HepG2 (cell line): ENCODE data around the gene C16orf54. TPM values are rescaled to one million over a fixed set of nuclear protein-coding genes. Genes with fewer than 3 reads are reported as not detected.

Source experiments
- AKAP8 ChIP-seq: sonication (generic); formaldehyde crosslinking; IDR thresholded peaks from 2 replicates; pipeline ENCODE4 v1.5.1; 2020; ENCODE audit warnings: mild to moderate bottlenecking, missing genetic modification reagents
- ARHGAP35 ChIP-seq: sonication (generic); formaldehyde crosslinking; IDR thresholded peaks from 2 replicates; pipeline ENCODE4 v1.9.0; 2022; ENCODE audit warnings: mild to moderate bottlenecking, inconsistent platforms, moderate library complexity, missing genetic modification reagents, borderline replicate concordance
- CBX1 ChIP-seq: IDR thresholded peaks from one replicate; pipeline ENCODE4 v1.6.1; 2016; ENCODE audit warnings: antibody characterized with exemption, low read depth
- CEBPG ChIP-seq: IDR thresholded peaks from 2 replicates; pipeline ENCODE4 v1.6.1; 2016
- ELF3 ChIP-seq: IDR thresholded peaks from 2 replicates; pipeline ENCODE4 v1.6.1; 2016; ENCODE audit warnings: missing genetic modification reagents, missing compliant biosample characterization
- FIP1L1 ChIP-seq: fragments of 200-400 bp; formaldehyde crosslinking; IDR thresholded peaks from 2 replicates; pipeline ENCODE4 v1.6.1; 2018; ENCODE audit warnings: low read depth, mild to moderate bottlenecking, low read length, moderate library complexity, borderline replicate concordance; ENCODE audit not compliant: insufficient read depth
- FOSL1 ChIP-seq: sonication (generic); formaldehyde crosslinking; IDR thresholded peaks from 2 replicates; pipeline ENCODE4 v1.9.0; 2021; ENCODE audit warnings: missing genetic modification reagents, borderline replicate concordance
- FOXC1 ChIP-seq: sonication (generic); formaldehyde crosslinking; IDR thresholded peaks from 2 replicates; pipeline ENCODE4 v1.8.0; 2022; ENCODE audit warnings: mild to moderate bottlenecking, missing genetic modification reagents, borderline replicate concordance
- HNF4A ChIP-seq: sonication (generic); formaldehyde crosslinking; IDR thresholded peaks from 2 replicates; pipeline ENCODE4 v1.4.0; 2020; ENCODE audit warnings: missing genetic modification reagents
- MEIS1 ChIP-seq: sonication (generic); formaldehyde crosslinking; IDR thresholded peaks from 2 replicates; pipeline ENCODE4 v1.9.0; 2021; ENCODE audit warnings: mild to moderate bottlenecking, missing genetic modification reagents, moderate library complexity, borderline replicate concordance
- NR2F2 ChIP-seq: IDR thresholded peaks from 2 replicates; pipeline ENCODE4 v1.6.1; 2012; ENCODE audit warnings: low read depth, inconsistent platforms, borderline replicate concordance
- PLRG1 ChIP-seq: fragments of 450-650 bp; conservative IDR thresholded peaks from 2 replicates; pipeline ENCODE4 v1.6.1; 2016
- RFXAP ChIP-seq: sonication (generic); formaldehyde crosslinking; IDR thresholded peaks from 2 replicates; pipeline ENCODE4 v1.4.0; 2020; ENCODE audit warnings: missing genetic modification reagents, borderline replicate concordance
- TAF1 ChIP-seq: sonication (generic); formaldehyde crosslinking; IDR thresholded peaks from 2 replicates; pipeline ENCODE4 v1.4.0; 2020; ENCODE audit warnings: missing genetic modification reagents
- U2AF1 ChIP-seq: fragments of 200-400 bp; formaldehyde crosslinking; optimal IDR thresholded peaks from 2 replicates; pipeline ENCODE3; 2017; ENCODE audit warnings: mild to moderate bottlenecking, low read depth, low read length
- YEATS2 ChIP-seq: sonication (generic); formaldehyde crosslinking; IDR thresholded peaks from 2 replicates; pipeline ENCODE4 v1.4.0; 2020; ENCODE audit warnings: missing genetic modification reagents, borderline replicate concordance
- ZNF12 ChIP-seq: sonication (generic); formaldehyde crosslinking; IDR thresholded peaks from 2 replicates; pipeline ENCODE4 v1.5.0; 2020; ENCODE audit warnings: missing genetic modification reagents
- ZNF383 ChIP-seq: sonication (generic); formaldehyde crosslinking; IDR thresholded peaks from 2 replicates; pipeline ENCODE4 v1.4.0; 2020; ENCODE audit warnings: missing genetic modification reagents, mild to moderate bottlenecking, borderline replicate concordance
- ZNF546 ChIP-seq: sonication (generic); formaldehyde crosslinking; conservative IDR thresholded peaks from 2 replicates; pipeline ENCODE4 v1.8.1; 2023; ENCODE audit warnings: mild to moderate bottlenecking, missing genetic modification reagents
- polyA plus RNA-seq, 8 experiments: library from polyadenylated mRNA; depleted of rRNA in 3 of 8; stranded (reverse) in 7 of 8; unstranded in 1 of 8; fragments of >200 nt; fragmentation: Illumina TruSeq in 4 of 8; extraction: Trizol in 4 of 8; gene quantifications; 2 replicates each; pipeline versions ENCODE4 v1.2.1 to v1.2.3, GENCODE V29; 2011 to 2016; ENCODE audit warnings: low read depth in 4 of 8, missing spikeins in 1 of 8, mixed read lengths in 1 of 8; ENCODE audit not compliant: insufficient read depth in 1 of 8
- total RNA-seq, 5 experiments: library from RNA; depleted of rRNA; stranded (reverse); fragments of >200 nt; fragmentation: Illumina TruSeq; extraction: Trizol; gene quantifications; 2 replicates each; pipeline ENCODE4 v1.2.3, GENCODE V29; 2016; ENCODE audit warnings: low read depth in 1 of 5
- TF ChIP-seq, protein P1 (sequence below): sonication (generic); formaldehyde crosslinking; IDR thresholded peaks from 2 replicates; pipeline ENCODE4 v1.4.0; 2020; ENCODE audit warnings: mild to moderate bottlenecking, missing genetic modification reagents, borderline replicate concordance
- TF ChIP-seq, protein P2 (sequence below): sonication (generic); formaldehyde crosslinking; IDR thresholded peaks from 2 replicates; pipeline ENCODE4 v1.5.1; 2020; ENCODE audit warnings: missing genetic modification reagents, mild to moderate bottlenecking, borderline replicate concordance

Gene C16orf54
- total and polyA plus RNA-seq, 2 of the 13 experiments (the other 11 are each of a cell fraction or from before 2014, with no cell fraction given), result not detected

DNA sequence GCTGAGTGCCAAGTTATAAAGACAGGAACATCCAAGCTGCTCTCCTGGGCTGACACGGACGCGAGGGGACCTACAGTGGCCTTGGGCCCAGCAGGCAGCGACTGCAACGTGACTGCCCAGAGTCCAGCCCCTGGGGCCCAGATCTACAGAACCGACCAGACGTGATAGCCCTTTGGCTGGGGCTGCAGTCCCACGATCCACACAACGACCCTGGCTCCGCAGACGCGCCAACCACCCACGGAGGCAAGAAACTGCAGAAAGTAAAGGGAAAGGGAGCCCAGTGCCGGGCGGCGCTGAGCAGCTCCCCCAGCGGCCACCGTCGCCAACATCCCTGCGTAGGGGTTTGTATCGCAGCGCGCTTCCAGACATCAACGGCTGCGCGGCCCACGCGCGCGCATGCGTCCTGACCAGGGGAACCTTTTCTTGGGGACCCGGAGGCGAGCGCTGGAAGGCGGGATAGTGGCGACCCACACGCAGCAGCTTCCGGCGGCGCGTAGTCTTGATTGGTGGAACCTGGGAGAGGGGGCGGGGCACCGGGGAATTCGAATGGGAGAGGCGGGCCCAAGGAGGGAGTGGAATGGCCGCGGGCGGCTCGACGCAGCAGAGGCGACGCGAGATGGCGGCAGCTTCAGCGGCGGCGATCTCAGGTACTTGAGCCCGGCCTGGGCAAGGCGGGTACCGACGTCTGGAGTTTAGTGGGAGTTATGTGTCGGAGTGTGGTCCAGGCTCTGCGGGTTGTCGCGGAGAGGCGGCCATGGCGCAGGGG is 44.6 kb upstream of the C16orf54 start, which contains the start of gene KIF22 (continued):
- TF ChIP-seq, protein P1, sequence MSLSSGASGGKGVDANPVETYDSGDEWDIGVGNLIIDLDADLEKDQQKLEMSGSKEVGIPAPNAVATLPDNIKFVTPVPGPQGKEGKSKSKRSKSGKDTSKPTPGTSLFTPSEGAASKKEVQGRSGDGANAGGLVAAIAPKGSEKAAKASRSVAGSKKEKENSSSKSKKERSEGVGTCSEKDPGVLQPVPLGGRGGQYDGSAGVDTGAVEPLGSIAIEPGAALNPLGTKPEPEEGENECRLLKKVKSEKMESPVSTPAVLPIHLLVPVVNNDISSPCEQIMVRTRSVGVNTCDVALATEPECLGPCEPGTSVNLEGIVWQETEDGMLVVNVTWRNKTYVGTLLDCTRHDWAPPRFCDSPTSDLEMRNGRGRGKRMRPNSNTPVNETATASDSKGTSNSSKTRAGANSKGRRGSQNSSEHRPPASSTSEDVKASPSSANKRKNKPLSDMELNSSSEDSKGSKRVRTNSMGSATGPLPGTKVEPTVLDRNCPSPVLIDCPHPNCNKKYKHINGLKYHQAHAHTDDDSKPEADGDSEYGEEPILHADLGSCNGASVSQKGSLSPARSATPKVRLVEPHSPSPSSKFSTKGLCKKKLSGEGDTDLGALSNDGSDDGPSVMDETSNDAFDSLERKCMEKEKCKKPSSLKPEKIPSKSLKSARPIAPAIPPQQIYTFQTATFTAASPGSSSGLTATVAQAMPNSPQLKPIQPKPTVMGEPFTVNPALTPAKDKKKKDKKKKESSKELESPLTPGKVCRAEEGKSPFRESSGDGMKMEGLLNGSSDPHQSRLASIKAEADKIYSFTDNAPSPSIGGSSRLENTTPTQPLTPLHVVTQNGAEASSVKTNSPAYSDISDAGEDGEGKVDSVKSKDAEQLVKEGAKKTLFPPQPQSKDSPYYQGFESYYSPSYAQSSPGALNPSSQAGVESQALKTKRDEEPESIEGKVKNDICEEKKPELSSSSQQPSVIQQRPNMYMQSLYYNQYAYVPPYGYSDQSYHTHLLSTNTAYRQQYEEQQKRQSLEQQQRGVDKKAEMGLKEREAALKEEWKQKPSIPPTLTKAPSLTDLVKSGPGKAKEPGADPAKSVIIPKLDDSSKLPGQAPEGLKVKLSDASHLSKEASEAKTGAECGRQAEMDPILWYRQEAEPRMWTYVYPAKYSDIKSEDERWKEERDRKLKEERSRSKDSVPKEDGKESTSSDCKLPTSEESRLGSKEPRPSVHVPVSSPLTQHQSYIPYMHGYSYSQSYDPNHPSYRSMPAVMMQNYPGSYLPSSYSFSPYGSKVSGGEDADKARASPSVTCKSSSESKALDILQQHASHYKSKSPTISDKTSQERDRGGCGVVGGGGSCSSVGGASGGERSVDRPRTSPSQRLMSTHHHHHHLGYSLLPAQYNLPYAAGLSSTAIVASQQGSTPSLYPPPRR (CRISPR knock-in tag), result peak; percentile 14; the same call in 1 of the 2 replicates
- TF ChIP-seq AKAP8 (CRISPR knock-in tag), result peak; percentile 79
- TF ChIP-seq CEBPG (CRISPR knock-in tag), result peak; percentile 54; the same call in 1 of the 2 replicates
- TF ChIP-seq ELF3 (CRISPR knock-in tag), result peak; percentile 70
- peak; percentile 81 for TF ChIP-seq FOXC1
- TF ChIP-seq PLRG1, result no peak
- peak; percentile 94 for TF ChIP-seq YEATS2 (CRISPR knock-in tag)
- TF ChIP-seq, protein P2, sequence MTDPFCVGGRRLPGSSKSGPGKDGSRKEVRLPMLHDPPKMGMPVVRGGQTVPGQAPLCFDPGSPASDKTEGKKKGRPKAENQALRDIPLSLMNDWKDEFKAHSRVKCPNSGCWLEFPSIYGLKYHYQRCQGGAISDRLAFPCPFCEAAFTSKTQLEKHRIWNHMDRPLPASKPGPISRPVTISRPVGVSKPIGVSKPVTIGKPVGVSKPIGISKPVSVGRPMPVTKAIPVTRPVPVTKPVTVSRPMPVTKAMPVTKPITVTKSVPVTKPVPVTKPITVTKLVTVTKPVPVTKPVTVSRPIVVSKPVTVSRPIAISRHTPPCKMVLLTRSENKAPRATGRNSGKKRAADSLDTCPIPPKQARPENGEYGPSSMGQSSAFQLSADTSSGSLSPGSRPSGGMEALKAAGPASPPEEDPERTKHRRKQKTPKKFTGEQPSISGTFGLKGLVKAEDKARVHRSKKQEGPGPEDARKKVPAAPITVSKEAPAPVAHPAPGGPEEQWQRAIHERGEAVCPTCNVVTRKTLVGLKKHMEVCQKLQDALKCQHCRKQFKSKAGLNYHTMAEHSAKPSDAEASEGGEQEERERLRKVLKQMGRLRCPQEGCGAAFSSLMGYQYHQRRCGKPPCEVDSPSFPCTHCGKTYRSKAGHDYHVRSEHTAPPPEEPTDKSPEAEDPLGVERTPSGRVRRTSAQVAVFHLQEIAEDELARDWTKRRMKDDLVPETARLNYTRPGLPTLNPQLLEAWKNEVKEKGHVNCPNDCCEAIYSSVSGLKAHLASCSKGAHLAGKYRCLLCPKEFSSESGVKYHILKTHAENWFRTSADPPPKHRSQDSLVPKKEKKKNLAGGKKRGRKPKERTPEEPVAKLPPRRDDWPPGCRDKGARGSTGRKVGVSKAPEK (CRISPR knock-in tag), result peak; percentile 95; the same call in 1 of the 2 replicates
- peak; percentile 58; the same call in 1 of the 2 replicates for TF ChIP-seq ZNF383 (CRISPR knock-in tag)
- TF ChIP-seq TAF1, result peak; percentile 90
- peak; percentile 74; the same call in 1 of the 2 replicates for TF ChIP-seq ZNF546 (CRISPR knock-in tag)
- no peak for TF ChIP-seq ZNF12
- TF ChIP-seq RFXAP (CRISPR knock-in tag), result peak; percentile 84; the same call in 1 of the 2 replicates
- TF ChIP-seq CBX1, result no peak
- TF ChIP-seq HNF4A (CRISPR knock-in tag), result 0 out of 2 replicates have a peak, but pooled peaks have one; percentile 12
- peak; percentile 86 for TF ChIP-seq ARHGAP35 (CRISPR knock-in tag)
- no peak; the same call in 1 of the 2 replicates for TF ChIP-seq NR2F2
- TF ChIP-seq MEIS1 (CRISPR knock-in tag), result 0 out of 2 replicates have a peak, but pooled peaks have one; percentile 74
- TF ChIP-seq FOSL1 (CRISPR knock-in tag), result no peak
- TF ChIP-seq U2AF1, result peak; percentile 50
- peak; percentile 98; the same call in 1 of the 2 replicates for TF ChIP-seq FIP1L1
